ENCODE measurements around the gene SCRN1.

- no peak for TF ChIP-seq CTCF (IDR thresholded peaks at IDR 0.05)
- no peak for TF ChIP-seq POLR2AphosphoS5 (IDR thresholded peaks at IDR 0.05)
These were observed 6.7 kb upstream of the SCRN1 start for GRCh38 chr7:29996321-29996720.

Measured in prostate gland (tissue), 2 donors.